CD4-positive, alpha-beta T cell treated with Interleukin-21 for 1 hour (primary cell): Measurements from ENCODE around the gene RNF224.

Source experiments
- DNase-seq: peaks from one replicate; pipeline ENCODE4 v3.0.0-alpha.2; 2020

RNF224 gene

GRCh38 chr9:137215196-137215986 lies 11.9 kb upstream of the RNF224 start:
- DNase-seq = no peak

GRCh38 chr9:137216188-137216965 lies 10.9 kb upstream of the RNF224 start:
- DNase-seq = no peak

DNA sequence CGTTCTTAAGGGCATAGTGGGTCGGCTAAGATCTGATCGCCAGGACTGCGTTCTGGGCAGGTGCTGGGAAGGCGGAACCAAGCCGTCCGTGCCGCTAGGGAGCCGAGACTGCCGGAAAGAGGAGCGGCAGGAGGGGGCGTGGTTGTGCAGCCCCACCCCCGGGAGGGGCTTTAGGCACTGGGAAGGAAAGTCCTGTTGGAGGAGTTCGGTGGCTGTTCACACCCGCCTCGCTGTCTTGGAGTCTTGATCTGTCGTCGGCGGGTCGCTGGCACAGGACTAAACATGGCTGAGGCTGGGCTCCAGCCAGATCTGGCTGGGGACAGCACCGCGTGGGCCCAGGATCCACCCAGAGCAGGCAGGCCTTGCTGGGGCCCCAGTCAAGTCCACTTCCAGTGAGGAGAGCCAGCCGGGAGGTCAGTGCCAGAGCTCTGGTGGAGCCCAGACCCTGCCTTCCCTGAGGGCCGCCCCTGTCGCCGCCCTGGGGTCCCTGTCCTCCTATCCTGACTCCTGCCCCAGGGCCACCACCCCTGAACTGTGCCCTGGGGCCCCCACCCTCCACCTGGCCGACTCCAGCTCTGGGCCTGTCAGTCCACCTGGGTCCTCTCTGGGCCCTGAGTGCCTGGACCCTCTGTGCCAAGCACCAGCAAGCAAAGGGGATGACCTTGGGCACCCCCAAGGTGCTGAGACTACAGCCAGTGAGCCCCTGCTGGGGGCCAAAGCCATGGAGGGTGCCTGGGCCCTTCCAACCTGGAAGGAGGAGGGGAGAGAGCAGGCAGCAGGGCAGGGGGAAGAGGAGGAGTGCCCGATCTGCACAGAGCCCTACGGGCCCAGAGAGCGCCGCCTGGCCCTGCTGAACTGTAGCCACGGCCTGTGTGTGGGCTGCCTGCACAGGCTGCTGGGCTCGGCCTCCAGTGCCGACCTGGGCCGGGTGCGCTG lies 9.8 kb upstream of the RNF224 start:
- no peak for DNase-seq

DNA sequence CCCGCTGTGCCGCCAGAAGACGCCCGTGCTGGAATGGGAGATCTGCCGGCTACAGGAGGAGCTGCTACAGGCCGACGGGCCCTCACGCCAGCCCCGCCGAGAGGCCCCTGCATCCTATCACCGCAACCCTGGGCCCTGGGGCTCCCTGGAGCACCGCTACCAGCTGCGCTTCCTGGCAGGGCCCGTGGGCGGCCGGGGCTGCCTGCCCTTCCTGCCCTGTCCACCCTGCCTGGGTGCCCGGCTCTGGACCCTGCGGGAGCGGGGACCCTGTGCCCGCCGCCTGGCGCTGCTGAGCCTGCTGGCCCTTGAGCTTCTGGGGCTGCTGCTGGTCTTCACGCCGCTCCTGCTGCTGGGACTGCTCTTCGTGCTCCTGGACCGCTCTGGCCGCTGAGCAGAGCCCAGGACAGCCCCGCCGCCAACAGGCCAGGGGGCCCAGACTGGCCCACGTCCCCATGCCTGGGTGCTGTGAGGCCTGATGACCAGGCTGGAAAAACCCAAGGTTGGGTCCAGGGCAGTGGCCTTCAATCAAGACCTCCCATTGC lies 9.0 kb upstream of the RNF224 start:
- no peak for DNase-seq

- DNase-seq = no peak
These were observed 8.5 kb upstream of the RNF224 start for GRCh38 chr9:137218754-137219271.

DNA sequence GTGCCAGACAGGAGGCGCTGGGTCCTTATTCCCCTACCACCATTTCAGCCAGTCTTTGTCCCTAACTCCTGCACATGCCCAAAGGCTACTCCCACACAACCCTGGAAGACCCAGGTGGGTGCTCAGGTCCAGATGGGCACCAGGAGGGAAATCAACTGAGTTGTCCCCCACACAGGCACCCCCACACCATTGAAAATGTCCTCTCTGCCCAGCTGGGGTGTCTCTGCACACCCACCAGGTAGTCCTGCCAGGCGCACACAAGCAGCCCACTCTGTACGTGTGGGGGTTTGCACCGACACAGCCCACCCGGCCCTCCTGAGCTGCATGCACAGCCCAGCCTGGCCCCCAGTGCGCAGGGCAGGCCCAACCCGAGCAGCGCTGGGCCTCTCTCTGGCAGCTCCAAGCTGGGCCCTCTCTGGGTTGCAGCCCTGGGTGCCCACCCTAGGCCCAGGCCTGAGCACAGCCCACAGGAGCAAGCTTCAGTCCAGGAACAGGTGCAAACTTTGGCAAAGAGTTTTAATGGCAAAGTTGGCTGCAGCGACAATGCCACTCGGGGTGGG lies 7.5 kb upstream of the RNF224 start:
- DNase-seq = no peak

- no peak for DNase-seq
These were observed 6.8 kb upstream of the RNF224 start for GRCh38 chr9:137220317-137221094.

DNA sequence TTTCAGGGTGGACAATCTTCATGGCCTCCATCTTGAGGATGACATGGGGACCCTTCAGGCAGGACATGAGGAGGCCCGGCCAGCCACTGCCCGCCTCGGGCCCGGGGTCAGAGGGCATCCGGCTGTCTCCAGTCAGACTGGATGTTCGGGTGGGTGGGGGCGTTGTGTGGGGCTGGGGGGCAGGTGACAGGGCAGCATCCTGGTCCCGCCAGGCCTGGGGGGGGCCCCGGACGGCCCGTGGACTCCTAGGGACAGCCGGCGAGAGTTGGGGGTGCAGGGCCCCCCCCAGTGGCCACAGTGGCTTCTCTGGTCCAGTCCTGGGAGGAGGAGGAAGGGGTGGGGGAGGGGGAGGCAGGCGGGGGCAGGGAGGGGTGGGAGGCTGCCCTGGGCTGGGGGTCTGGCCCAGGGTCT lies 6.2 kb upstream of the RNF224 start:
- no peak for DNase-seq

- no peak for DNase-seq
These were observed 5.7 kb upstream of the RNF224 start for GRCh38 chr9:137221506-137222111.

- DNase-seq = no peak
These were observed 4.9 kb upstream of the RNF224 start, which contains the start of gene RNF208 for GRCh38 chr9:137222190-137223077. TSS of gene RNF208 (minus strand) at chr9:137222240. CDS start at chr9:137221212, 1,028 bp downstream.

- peak; percentile 99 for DNase-seq
These were observed 4.0 kb upstream of the RNF224 start for GRCh38 chr9:137223078-137223970.

DNA sequence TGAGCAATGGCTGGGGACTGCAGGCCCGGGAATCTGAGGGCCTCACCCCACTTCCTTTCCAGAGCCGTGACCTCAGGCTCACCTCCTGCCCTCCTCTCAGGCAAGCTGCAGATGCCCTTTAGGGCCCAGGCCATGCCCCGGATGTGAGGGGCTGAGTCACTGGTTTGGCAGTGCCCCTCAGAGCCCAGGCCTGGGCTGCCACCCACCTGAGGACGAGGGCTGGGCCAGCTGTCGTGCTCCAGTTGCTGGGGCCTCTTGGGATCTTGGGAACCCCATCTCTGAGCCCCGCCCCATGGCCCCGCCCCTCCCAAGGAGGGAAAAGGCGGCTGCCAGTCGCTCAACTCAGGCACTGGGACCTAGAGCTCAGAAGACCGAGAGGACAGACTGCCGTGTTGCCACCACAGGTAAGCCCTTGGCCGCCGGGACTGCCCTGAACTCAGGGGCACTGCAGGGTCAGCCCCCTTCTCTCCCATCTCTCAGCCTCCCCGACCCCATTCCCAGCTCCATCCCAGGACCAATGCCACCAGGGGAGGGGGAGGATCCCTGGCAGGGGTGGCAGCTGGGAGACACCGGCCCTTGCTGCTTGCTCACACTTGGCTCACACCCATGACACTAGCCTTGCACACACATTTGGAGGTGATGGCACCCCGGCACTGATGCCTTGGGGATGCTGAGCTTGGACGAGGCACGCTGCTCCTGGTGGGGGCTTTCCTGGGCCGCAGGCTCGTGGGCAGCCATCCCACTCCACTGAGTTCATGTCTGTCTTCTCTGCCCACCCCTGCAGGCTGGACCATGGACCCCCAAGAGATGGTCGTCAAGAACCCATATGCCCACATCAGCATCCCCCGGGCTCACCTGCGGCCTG lies 2.2 kb upstream of the RNF224 start, which contains the start of gene CYSRT1:
Gene CYSRT1, plus strand, starts transcription at position 345 of the 865 bp plus-strand sequence. Its CDS starts 448 bp downstream, at position 793.
- DNase-seq = no peak

GRCh38 chr9:137225699-137226331 lies 1.5 kb upstream of the RNF224 start:
- DNase-seq = no peak

- no peak for DNase-seq
These were observed 806 bp upstream of the RNF224 start for GRCh38 chr9:137226338-137227053.

- DNase-seq = no peak
These were observed 677 bp downstream of the RNF224 start for GRCh38 chr9:137227853-137228505.

DNA sequence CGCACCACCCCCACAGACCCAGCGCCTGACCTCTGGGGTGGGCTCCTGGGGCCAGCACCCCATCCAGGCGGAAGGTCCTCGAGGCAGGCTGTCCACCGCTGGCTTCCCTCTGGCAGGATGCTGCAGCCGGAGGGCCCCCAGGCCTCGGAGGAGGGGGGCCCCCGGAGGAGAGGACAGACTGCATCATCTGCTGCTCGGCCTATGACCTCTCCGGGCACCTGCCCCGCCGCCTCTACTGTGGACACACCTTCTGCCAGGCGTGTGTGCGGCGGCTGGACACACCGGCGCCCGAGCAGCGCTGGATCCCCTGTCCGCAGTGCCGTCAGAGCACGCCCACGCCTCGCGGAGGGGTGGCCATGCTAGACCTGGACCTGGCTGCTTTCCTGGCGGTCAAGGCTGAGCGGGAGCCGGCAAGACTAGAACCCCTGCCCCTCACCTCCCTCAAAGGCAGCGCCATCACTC lies 1.2 kb downstream of the RNF224 start:
- DNase-seq = no peak
